ENCODE data around the gene DIAPH3.

Gene DIAPH3

GRCh38 chr13:60012488-60012887, 151.2 kb downstream of the DIAPH3 start:
- no peak for DNase-seq

- DNase-seq = no peak
Measured at GRCh38 chr13:60009300-60010253, 154.2 kb downstream of the DIAPH3 start.

- DNase-seq = no peak
Measured at GRCh38 chr13:60001889-60002288, 161.8 kb downstream of the DIAPH3 start.

GRCh38 chr13:60000976-60001375, 162.8 kb downstream of the DIAPH3 start:
- no peak for DNase-seq

- no peak for DNase-seq
Measured at GRCh38 chr13:60000081-60000480, 163.6 kb downstream of the DIAPH3 start.

- no peak for DNase-seq
Measured at GRCh38 chr13:59997976-59998375, 165.8 kb downstream of the DIAPH3 start.

- no peak for DNase-seq
Measured at GRCh38 chr13:59996461-59996980, 167.2 kb downstream of the DIAPH3 start.

GRCh38 chr13:59991395-59991794, 172.3 kb downstream of the DIAPH3 start:
- DNase-seq = no peak

GRCh38 chr13:59982631-59983382, 180.9 kb downstream of the DIAPH3 start:
- DNase-seq = no peak

- no peak for DNase-seq
Measured at GRCh38 chr13:59979589-59979988, 184.1 kb downstream of the DIAPH3 start.

GRCh38 chr13:59978862-59979261, 184.9 kb downstream of the DIAPH3 start:
- DNase-seq = no peak

GRCh38 chr13:59976856-59977255, 186.9 kb downstream of the DIAPH3 start:
- DNase-seq = no peak

GRCh38 chr13:59975807-59976435, 187.8 kb downstream of the DIAPH3 start:
- no peak for DNase-seq

- no peak for DNase-seq
Measured at GRCh38 chr13:59970847-59971246, 192.9 kb downstream of the DIAPH3 start.

GRCh38 chr13:59963827-59964226, 199.9 kb downstream of the DIAPH3 start:
- DNase-seq = no peak

- no peak for DNase-seq
Measured at GRCh38 chr13:59963383-59963782, 200.3 kb downstream of the DIAPH3 start.

- DNase-seq = no peak
Measured at GRCh38 chr13:59962343-59962742, 201.4 kb downstream of the DIAPH3 start.

GRCh38 chr13:59960683-59961082, 203.0 kb downstream of the DIAPH3 start:
- DNase-seq = no peak

GRCh38 chr13:59957438-59957837, 206.3 kb downstream of the DIAPH3 start:
- DNase-seq = no peak

GRCh38 chr13:59954601-59955000, 209.1 kb downstream of the DIAPH3 start:
- no peak for DNase-seq

- DNase-seq = no peak
Measured at GRCh38 chr13:59951011-59951410, 212.7 kb downstream of the DIAPH3 start.

- no peak for DNase-seq
Measured at GRCh38 chr13:59950266-59950665, 213.5 kb downstream of the DIAPH3 start.

GRCh38 chr13:59948686-59949085, 215.0 kb downstream of the DIAPH3 start:
- no peak for DNase-seq
